ENCODE results near the gene MALRD1.
"Not testable (repeated sequence)": the region's sequence is repeated elsewhere in the genome, so short reads cannot be mapped to it uniquely, and the experiment has no call there.

Gene MALRD1

GRCh38 chr10:19762026-19762425, 713.4 kb downstream of the MALRD1 start:
- TF ChIP-seq POLR2A (IDR thresholded peaks at IDR 0.05; ENCODE audit: low read length) (no peak), GATA1 (IDR thresholded peaks at IDR 0.05; ENCODE audit: low read depth, low read length) (no peak)
- no peak for DNase-seq

DNA sequence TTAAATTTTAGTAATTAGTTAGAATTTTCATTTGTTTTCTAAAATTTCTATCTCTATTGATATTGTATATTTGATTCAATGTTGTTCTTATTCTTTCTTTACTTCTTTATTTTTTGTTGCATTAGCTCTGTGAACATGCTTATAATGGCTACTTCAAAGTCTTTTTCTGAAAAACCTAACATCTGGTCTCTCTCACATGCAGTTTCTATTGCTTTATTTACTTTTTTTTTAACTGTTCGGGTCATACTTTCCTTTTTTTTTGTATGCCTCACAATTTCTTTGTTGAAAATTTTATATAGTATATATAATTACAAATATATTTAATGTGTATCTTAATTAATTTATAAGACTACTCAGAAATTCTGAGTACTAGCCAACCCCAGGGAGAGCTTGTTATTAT, 715.5 kb downstream of the MALRD1 start:
- TF ChIP-seq GATA1 (IDR thresholded peaks at IDR 0.05; ENCODE audit: low read depth, low read length) (no peak), POLR2A (IDR thresholded peaks at IDR 0.05; ENCODE audit: low read length) (no peak)
- DNase-seq: no peak

GRCh38 chr10:19767876-19768275, 719.3 kb downstream of the MALRD1 start:
- TF ChIP-seq POLR2A (IDR thresholded peaks at IDR 0.05; ENCODE audit: low read length) (no peak), GATA1 (IDR thresholded peaks at IDR 0.05; ENCODE audit: low read depth, low read length) (no peak)

DNA sequence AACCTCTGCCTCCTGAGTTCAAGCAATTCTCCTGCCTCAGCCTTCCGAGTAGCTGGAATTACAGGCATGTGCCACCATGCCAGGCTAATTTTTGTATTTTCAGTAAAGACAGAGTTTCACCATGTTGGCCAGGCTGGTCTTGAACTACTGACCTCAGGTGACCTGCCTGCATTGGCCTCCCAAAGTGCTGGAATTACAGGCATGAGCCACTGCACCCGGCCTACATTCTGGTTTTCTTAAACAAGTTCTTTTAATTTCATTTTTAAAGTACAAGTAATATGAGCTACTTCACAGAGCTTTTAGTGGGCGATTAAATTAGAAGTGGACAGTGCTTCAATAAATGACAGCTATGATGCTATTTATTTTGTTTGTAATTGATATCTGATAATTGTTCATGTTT, 721.2 kb downstream of the MALRD1 start:
- not testable (repeated sequence) for DNase-seq

More at GRCh38 chr10:19767876-19768275, 719.3 kb downstream of the MALRD1 start:
- no peak for DNase-seq

DNA sequence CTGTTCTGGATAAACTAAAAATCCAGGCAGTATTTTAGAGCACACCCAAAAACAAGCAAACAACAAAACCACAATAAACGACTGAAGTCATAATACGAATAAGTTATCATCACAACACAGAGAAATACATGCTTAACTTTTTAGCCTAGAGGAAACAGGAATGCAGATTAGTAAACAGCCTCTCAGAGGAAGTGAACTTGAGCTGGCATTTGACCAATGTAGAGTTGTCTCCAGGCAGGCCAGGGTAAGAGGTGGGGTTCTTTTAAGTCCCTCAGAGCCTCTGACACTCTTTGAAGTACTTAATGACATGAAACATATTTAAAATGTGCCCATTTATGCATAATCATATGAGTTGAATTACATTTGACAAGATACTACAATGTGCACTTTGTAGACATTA, 724.4 kb downstream of the MALRD1 start:
- TF ChIP-seq POLR2A (IDR thresholded peaks at IDR 0.05; ENCODE audit: low read length): no peak
- TF ChIP-seq GATA1 (IDR thresholded peaks at IDR 0.05; ENCODE audit: low read depth, low read length): no peak
- DNase-seq: no peak

GRCh38 chr10:19775296-19775695, 726.7 kb downstream of the MALRD1 start:
- DNase-seq: no peak

DNA sequence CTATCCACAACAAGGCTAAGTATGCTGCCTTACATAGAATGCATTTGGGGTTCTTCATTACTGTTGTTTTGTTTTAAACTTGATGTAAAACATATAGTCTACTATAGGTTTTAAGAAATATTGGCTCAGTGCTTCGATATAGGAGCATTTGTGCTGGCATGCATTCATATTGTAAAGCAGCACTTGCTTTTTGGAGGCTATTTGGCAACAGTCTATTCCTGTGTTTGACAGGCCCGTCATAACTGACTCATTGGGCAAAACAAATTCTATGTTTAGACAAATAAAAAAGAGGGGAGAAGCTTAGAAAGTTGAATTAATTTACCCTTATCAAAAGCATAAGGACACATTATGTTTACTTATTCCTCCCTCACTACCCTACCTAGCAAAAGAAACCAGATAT, 729.2 kb downstream of the MALRD1 start:
- no peak for DNase-seq
- TF ChIP-seq POLR2A (IDR thresholded peaks at IDR 0.05; ENCODE audit: low read length) (no peak), GATA1 (IDR thresholded peaks at IDR 0.05; ENCODE audit: low read depth, low read length) (no peak)

More at GRCh38 chr10:19775296-19775695, 726.7 kb downstream of the MALRD1 start:
- no peak for TF ChIP-seq GATA1 (IDR thresholded peaks at IDR 0.05; ENCODE audit: low read depth, low read length)

DNA sequence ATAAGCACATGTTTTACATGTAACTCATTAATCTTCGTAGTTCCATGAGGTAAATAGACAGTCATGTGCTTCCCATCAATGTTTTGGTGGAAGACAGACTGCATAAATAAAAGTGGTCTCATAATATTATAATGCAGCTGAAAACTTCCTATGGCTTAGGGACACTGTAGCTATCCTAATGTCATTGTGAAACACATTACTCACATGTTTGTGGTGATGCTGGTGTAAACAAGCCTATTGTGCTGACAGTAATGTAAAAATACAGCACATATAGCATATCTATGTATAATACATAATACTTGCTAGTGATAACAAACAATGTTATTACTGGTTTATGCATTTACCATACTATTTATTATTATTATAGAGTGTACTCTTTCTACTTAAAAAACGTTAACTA, 730.4 kb downstream of the MALRD1 start:
- TF ChIP-seq GATA1 (IDR thresholded peaks at IDR 0.05; ENCODE audit: low read depth, low read length) (no peak), POLR2A (IDR thresholded peaks at IDR 0.05; ENCODE audit: low read length) (no peak)
- no peak for DNase-seq

DNA sequence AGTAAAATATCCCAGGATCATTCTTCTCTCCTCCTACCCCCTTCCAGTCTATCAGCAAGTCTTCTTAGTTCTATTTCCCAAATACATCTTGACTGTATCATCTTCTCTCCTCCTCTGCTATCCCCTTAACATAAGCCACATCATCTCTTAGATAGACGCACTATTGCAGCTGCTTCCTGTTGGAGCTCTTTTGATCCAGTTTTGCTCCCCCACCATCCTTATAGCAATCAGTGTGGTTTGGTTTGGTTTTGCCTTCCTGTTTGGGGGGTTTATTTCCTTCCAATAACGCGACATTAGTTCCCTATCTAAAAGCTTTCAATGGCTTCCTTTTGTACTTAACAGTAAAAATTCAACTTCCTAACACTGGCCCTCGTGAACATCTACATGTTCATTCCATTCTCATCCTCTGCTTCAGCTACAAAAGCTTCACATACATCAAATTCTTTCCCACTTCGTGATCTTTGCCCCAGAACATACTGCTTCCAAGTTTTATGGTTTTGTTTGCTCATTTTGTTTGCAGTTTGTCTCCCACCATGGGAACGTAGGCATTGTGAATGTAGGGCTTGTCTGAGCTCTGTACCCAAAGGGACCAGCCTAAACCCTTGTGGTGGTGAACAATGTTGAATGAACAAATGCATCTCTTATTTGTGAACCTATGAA, 734.0 kb downstream of the MALRD1 start:
- no peak for DNase-seq
- TF ChIP-seq GATA1 (IDR thresholded peaks at IDR 0.05; ENCODE audit: low read depth, low read length) (no peak), POLR2A (IDR thresholded peaks at IDR 0.05; ENCODE audit: low read length) (no peak)

GRCh38 chr10:19783721-19784120, 735.1 kb downstream of the MALRD1 start:
- TF ChIP-seq GATA1 (IDR thresholded peaks at IDR 0.05; ENCODE audit: low read depth, low read length) (no peak), POLR2A (IDR thresholded peaks at IDR 0.05; ENCODE audit: low read length) (no peak)
- DNase-seq: no peak

Measured in erythroblast (primary cell).